LNCAP (cell line): ENCODE results near the gene ARHGAP31.

Source experiments
- TF ChIP-seq, protein P1 (sequence below): fragments of 450-650 bp; IDR thresholded peaks from 2 replicates; pipeline ENCODE4 v1.5.1; 2017; ENCODE audit warnings: mild to moderate bottlenecking

ARHGAP31 gene

DNA sequence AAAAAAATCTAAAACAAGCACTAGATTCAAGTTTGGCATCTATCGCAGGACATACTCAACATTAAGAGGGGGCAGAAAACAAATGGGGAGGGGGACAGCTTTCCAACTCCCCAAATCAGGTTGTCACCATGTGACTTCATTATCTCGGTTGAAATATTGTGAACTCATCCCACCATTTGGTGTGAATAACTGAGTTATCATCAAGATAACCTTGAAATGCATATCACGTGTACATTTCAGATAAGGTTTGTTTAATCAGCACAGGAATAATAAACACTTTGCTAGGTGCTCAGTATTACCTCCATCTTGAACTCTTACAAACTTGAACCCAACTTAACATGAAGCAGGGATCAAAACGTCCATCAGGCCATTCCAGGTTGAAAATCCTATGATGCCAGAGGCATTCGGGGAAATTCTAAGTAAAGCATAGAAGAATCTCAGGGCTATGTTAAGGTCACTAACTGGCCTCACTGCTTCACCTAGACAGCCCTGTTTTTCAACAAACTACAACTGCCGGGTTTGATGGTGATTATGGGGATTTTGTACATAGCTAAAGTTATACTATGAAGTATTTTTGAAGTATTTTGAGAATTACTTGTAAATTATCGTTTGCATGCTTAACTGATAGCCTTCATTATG lies 3.0 kb upstream of the ARHGAP31 start:
- TF ChIP-seq, protein P1, sequence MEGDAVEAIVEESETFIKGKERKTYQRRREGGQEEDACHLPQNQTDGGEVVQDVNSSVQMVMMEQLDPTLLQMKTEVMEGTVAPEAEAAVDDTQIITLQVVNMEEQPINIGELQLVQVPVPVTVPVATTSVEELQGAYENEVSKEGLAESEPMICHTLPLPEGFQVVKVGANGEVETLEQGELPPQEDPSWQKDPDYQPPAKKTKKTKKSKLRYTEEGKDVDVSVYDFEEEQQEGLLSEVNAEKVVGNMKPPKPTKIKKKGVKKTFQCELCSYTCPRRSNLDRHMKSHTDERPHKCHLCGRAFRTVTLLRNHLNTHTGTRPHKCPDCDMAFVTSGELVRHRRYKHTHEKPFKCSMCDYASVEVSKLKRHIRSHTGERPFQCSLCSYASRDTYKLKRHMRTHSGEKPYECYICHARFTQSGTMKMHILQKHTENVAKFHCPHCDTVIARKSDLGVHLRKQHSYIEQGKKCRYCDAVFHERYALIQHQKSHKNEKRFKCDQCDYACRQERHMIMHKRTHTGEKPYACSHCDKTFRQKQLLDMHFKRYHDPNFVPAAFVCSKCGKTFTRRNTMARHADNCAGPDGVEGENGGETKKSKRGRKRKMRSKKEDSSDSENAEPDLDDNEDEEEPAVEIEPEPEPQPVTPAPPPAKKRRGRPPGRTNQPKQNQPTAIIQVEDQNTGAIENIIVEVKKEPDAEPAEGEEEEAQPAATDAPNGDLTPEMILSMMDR, result no peak

DNA sequence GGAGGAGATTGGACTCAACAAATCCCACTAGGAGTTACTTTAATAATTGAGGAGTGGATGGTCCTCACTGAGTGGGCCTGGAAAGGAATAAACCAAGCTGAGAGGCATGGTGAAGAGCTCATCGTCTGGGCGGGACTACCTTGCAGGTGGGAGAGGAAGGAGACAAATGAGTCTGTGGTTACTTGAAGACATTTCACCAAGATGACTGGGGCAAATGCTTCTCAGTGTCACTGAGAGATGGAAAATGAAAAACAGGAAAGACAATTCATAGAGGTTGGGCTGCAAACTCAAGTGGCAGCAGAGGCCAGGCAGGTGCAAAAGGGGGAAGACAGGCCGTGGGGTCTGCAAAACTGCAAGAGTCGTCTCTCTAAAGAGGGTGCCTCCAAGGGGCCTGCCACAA lies 1.5 kb upstream of the ARHGAP31 start:
- TF ChIP-seq, protein P1, result no peak

DNA sequence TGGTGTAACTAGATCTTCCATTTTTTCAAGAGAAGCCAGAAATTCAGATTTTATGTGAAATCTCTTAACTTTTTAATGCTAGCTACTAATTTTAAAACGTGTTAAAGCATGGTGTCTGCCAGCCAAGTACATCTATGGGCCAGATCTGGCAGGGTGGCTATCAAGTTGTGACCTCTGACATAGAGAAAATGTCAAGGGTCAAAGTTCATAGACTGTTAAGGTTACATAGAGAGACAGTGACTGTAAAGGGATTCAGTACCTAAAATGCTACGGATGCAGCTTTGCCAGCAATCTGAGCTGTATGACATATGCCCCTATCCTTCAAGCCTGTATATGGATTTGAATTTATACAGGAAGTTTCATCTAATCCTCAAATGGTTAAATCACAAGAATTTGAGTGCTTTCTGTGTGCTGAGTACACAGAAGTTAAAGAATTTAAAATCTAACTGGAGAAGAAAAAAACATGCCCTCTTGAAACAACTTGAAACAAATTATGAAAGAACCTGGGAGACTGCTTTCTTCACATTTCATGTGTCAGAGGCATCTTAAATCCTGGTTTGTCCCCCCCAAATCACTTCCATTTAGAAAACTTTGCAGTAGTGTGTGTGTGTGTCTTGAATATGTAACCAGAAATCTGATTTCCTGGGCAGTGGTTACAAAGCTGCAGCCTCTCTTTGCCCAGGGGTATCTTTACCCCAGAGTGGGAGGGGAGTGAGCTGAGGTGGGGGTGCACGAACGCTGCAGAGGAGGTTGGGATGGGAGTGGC lies 895 bp upstream of the ARHGAP31 start:
- TF ChIP-seq, protein P1, result no peak

DNA sequence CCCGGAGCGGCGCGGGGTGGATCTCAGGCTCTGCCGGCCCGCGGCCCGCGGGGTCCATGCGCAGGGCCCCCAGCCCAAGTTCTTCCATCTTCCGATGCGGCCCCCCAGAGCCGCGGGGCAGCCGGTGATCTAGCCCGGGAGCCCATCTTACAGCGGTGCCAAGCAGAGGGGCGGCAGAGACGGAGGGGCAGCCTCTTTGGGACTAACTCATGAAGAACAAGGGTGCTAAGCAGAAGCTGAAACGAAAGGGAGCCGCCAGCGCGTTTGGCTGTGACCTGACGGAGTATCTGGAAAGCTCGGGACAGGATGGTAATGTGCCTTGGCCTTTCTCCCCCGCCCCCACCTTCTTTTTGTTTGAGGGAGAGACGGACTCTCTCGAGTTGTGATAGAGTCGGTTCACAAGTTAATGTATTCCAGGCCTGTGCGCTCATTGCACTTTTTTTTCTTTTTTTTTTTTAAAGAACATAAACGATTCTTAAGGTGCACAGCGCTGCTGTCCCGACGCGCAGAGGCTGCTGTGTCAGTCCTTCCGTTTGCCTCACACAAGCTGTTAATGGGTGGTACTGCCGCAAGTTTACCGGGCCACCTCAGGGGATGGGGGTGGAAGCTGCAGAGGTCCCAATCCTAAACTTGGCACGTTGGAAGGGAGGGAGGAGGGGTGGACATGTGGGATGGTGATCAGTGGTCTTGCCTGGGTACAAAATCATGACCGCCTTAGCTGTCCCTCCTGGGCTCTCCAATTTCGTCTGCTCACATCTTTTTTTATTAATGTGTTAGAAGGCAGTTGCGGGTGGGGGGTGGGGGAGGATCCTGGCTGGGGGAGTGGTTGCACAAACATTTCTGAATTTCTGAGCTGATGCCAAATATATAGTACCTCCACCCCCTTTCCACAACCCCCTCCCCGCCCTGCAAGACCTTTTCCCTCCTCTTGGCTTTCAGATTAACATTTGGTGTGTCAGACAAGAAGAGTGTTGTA lies 801 bp downstream of the ARHGAP31 start:
- TF ChIP-seq, protein P1, result no peak

DNA sequence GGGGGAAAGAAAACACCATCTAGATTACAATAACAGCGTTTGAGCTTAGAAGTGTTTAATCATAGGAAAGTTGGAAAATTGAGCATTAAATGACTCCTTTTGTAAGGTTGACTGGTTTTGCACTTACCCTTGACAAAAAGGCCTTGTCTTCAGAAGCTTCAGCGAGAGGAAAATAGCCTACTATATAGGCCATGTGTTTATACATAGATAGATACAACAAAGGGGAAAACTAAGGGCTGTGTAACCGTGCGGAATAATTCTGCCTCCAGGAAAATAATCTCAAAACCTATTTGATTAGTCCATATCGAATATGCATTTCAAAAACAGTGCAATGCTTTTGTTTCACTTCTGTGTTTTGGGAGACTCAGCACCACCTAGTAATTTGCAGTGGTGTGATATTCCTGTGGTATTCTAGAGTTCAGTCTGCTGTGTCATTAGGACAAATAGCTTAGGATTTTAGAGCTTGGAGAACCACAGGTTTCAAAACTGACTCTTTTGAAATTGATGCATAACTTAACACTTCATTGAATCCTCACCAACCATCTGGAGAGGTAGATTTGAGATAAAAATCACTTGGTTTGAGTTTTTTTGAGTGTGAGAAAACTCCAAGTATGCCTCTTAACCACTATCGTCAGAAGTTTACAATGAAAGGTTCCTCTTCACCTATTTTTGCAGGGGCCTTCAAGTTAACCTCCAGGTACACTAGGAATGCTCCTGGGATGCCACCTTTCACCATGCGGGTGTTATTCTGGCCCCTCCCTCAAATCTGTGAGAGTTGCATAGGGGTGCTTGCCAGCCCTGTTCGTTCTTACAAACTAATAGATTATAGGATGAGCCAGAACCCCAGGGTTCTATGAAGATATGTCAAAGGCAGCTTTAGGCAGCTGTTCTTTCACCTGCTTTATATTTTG lies 1.9 kb downstream of the ARHGAP31 start:
- TF ChIP-seq, protein P1, result no peak

DNA sequence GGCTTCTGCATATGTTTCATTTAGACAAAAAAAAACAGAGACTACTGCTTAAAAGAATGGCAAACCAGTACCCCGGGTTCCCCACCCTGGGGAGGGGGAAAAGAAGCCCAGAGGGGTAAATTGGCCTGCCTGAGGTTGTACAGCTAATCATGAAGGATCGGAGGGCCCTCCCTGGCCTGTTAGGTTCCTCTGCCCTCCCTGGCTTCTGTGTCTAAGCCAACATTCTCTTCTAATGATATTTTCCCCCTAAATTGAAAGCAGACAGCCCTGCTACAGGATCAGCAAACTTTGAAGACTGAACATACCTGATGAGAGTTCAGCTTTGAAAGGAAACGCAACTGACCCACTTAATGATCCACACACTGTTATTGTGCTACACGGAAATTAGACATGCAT lies 2.5 kb downstream of the ARHGAP31 start:
- TF ChIP-seq, protein P1, result no peak

DNA sequence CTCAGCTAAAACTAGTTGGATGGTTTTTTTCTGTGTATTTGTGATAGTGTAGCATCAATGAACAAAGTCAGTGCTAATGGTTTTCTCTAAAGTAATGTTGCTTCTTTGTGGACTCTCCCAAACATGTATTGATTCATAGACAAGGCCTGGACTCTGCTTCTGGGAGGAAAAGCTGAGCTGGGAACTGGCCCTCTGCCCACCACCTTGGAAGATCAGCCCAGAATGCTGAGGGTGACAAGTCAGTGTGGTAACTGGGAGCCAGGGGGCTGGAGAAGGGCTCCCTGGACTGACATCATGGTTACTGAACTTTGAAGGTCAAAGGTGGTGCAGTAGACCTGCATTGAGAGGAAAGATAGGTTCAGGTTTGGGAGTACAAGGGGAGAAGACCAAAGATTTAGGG lies 3.0 kb downstream of the ARHGAP31 start:
- TF ChIP-seq, protein P1, result no peak
